Stimulated activated CD4-positive, alpha-beta T cell treated with anti-CD3 and anti-CD28 coated beads, Interleukin-2, amount 100 ng/mL, for 24 hours (primary cell): Measurements from ENCODE around the gene LYPD8.

Experiments used
- DNase-seq, 2 donors: peaks; one replicate each; pipeline ENCODE4 v3.0.0-alpha.2; 2020

The LYPD8 gene

DNA sequence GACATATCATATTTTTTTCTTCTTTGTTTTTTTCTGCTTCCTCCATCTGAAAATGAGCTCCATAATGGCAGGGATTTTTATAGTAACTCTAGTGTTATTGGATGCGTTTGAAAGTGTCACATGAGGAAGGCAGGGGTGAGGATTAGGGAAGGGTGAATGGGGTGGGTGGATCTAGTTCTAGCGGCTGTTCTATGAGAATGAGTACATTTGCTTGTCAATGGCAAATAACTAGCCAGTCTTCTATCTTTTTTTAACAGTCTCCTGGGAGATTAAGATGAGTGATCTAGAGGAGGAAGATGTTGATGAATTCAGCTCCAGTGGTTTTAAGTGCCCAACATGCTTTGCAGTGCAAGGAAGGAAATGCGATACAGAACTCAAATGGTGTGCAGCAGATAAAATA lies 58.8 kb downstream of the LYPD8 start:
- DNase-seq = no peak

DNA sequence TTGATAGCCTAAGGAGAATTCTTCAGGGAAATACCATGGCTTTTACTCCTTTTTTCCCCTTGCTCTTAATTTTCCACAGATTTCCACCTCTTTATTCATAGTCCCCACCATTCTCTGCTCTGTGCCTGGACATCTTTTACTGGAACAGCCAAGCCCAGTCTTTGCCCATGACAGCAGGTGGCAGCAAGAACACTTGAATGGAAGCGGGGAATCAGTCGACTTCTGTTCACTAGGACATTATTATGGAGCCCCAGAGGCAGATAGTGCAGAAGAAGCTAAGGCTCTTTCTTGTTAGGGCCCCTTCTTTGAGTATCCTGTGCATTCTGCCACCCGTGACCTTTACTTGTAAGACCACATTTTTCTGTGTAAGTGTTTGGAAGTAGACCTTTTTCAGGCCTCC lies 59.3 kb downstream of the LYPD8 start:
- DNase-seq = no peak

DNA sequence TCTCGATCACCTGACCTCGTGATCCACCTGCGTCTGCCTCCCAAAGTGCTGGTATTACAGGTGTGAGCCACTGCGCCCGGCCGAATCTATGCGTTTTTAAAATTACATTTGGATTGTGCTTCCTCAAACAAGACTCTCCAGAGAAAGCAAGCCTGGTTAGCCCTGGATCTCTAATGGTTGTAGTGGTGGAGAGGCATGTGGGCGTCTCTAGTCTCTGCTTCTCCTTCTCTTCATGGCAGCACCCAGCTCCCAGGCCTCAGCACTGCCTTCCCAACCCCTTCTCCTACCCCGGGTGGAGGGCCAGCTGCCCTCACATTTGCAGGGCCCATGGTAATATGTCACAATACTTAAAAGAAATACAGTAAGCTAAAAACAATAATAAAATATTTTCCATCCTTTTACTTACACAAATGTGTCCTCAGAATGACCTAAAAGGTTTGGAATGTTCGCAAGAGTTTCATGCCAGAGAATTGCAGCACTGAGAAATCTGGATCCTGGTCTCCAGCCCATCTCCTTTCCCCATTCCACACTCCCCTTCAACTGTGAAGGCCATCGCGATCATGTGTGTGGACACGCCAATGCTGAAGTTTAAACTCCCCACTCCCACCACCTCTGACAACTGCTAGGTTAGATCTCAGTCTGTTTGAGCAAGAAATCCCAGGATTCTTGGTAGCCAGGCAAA lies 60.0 kb downstream of the LYPD8 start:
- DNase-seq = no peak

DNA sequence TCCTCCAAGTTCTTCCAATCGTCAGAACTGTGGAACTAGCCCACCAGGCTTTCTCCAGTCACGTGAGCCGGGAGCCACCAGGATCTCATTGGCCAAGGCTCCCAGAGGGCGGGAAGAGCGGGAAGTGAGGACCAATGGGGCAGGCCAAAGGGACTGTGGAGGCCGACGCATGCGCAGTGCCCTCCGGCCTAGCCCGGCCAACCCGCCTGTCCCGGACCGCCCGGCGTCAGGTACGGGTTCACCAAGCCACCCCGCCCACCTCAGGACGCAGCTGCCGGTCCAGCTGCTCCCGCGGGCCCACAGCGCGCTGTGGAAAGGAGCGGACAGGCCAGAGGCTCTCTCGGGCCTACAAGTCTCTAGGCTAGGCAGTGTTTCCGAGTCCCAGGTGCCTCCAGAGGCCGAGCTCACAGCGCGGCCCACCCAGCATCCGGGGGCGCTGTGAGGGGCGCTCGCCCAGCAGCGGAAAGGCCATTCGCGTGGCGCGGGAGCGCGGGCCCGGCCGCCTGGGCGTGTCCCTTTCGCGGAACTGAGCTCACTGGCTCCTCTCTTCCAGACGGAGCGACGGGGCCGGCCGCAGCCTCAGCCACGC lies 63.9 kb downstream of the LYPD8 start:
- DNase-seq = no peak
